ENCODE measurements around the gene TIMM21.

Gene TIMM21

GRCh38 chr18:74153377-74153776, 5.1 kb downstream of the TIMM21 start:
- no peak overlapping the region for H3K4me3 ChIP-seq (ENCODE audit: low read length)
- DNase-seq (ENCODE audit: low read depth), result no peak
- no peak for TF ChIP-seq CTCF (IDR thresholded peaks at IDR 0.05; ENCODE audit: insufficient read depth, low read depth, low read length, missing control alignments)

DNA sequence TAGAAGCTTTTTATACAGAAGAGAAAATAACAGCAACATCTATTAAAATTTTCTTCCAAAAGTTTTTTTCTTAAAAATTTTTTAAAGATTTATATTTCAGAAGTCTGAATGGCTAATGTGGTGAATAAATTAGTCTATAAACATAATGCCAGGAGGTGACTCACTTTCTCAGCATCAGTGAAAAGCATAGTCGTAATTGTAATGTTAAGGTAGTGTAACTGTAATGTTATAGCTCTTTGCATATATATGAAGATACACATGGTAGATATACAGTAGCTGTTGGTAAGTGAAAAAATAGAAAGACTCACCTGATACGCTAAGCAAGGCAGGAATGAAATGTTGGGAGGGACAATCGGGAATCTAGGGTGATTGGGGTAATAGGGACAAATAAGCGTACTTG, 5.5 kb downstream of the TIMM21 start:
- TF ChIP-seq CTCF (IDR thresholded peaks at IDR 0.05; ENCODE audit: insufficient read depth, low read depth, low read length, missing control alignments), result no peak
- H3K4me3 ChIP-seq (ENCODE audit: low read length), result no peak overlapping the region
- no peak for DNase-seq (ENCODE audit: low read depth)

DNA sequence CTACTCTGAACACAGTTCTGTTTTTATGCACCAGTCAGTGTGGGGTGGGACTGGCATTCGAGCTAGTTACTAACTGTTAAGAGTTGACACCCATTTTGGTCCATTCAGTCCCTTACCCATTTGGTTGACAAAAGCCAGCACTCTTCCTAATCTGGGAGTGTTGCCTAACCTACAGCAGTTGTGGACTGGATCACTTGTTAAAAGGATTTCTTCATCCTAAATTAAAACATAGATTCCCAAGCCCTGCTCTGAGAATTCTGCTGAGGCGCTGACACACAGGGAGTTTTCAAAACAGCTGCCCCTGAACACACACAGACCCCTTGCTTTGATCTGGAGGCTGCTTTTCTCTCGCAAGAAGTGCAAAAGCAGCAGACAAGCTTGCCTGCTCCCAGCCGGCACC, 6.4 kb downstream of the TIMM21 start:
- TF ChIP-seq CTCF (IDR thresholded peaks at IDR 0.05; ENCODE audit: insufficient read depth, low read depth, low read length, missing control alignments), result no peak
- no peak for DNase-seq (ENCODE audit: low read depth)
- H3K4me3 ChIP-seq (ENCODE audit: low read length), result no peak overlapping the region

DNA sequence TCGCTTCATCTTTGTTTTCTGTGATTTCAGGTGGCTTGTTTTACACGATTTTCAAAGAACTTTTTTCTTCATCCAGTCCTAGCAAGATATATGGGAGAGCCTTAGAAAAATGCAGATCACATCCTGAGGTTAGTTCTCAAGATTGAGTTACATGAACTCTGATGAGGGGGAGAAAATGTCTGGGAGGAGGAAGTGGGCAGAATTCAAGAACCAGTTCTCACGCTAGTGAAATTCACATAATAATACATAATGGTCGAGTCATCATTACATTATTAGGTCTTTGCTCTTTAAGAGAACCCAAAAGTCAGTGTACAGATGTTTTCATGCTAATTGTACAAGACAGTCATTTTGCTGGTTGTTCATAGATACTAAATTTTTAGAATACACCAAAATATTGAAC, 7.0 kb downstream of the TIMM21 start:
- DNase-seq (ENCODE audit: low read depth), result no peak
- TF ChIP-seq CTCF (IDR thresholded peaks at IDR 0.05; ENCODE audit: insufficient read depth, low read depth, low read length, missing control alignments), result no peak
- H3K4me3 ChIP-seq (ENCODE audit: low read length), result no peak overlapping the region

DNA sequence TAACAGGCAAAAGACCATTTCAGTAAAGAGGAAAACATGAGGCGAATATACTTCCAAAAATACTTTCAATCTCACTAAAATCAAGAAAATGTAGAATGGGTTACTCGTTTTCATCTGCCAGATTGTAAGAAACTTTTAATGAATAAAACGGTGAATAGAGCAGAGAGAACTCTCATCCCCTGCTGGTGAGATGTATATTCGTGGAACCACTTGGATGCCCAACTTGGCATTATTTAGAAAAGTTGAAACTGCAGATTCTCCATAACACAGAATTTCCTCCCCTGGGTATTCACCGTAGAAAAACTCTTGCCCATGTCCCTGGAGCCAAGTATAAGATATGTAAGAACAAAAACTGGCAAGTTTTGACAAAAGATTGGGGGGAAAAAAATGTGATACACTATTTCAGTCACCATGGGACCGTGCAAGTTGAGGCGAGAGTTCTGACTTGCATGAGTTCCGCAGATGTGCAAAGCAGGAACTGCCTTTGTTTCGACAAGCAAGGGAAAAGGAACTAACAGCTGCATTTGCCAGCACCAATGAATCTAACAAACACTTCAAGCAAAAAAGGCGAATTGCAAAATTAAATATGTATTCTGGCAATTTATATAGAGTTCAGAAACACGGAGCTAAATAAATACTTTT, 14.8 kb downstream of the TIMM21 start:
- DNase-seq (ENCODE audit: low read depth), result peak; percentile 88
- peak; percentile 37 for TF ChIP-seq CTCF (IDR thresholded peaks at IDR 0.05; ENCODE audit: insufficient read depth, low read depth, low read length, missing control alignments)
- H3K4me3 ChIP-seq (ENCODE audit: low read length), result no peak overlapping the region

GRCh38 chr18:74166386-74166785, 18.1 kb downstream of the TIMM21 start:
- no peak for TF ChIP-seq CTCF (IDR thresholded peaks at IDR 0.05; ENCODE audit: insufficient read depth, low read depth, low read length, missing control alignments)
- H3K4me3 ChIP-seq (ENCODE audit: low read length), result no peak overlapping the region
- DNase-seq (ENCODE audit: low read depth), result no peak

DNA sequence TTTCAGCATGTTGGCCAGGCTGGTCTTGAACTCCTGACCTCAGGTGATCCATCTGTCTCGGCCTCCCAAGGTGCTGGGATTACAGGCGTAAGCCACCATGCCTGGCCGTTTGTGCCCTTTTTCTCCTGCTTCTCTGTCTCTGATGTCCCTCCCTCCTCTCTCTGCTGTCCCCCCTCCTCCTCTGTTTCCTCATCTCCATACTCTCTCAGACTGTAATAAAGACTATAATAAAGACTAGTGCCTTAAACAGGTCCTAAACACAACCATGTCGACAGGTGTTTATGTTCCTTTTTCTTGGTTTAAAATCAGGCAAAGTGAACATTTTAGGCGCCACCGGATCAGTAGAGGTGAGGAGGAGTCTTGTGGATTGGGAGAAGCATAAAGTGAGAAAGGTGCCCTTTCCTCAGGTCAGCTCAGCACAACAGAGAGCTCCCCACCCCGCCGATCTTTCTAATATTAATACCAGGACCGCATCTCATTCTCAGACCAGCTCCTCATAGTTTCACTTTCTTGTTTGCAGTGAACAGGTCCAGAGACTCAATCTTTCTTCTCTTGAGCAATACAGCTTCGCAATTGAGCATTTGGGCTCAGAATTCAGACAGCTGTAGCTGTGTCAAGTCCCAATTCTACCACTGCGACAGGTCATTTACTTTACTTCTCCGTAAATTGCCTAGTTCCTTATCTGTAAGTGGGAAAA, 23.7 kb downstream of the TIMM21 start:
- DNase-seq (ENCODE audit: low read depth), result no peak
- H3K4me3 ChIP-seq (ENCODE audit: low read length), result no peak overlapping the region
- no peak for TF ChIP-seq CTCF (IDR thresholded peaks at IDR 0.05; ENCODE audit: insufficient read depth, low read depth, low read length, missing control alignments)
